Hematopoietic multipotent progenitor cell treated with erythropoietin and hydrocortisone succinate and interleukin-3 and kit ligand, for 6 days (in vitro differentiated cells): ENCODE results near the gene IARS2.
A peak's percentile ranks its signal among the peaks of the same experiment; 100 is the strongest.
"Not testable (repeated sequence)": the region's sequence is repeated elsewhere in the genome, so short reads cannot be mapped to it uniquely, and the experiment has no call there.

Experiments used
- DNase-seq: peaks from one replicate; pipeline ENCODE4 v3.0.0-alpha.2; 2015

IARS2 gene

GRCh38 chr1:220169887-220170286, 76.0 kb downstream of the IARS2 start:
- DNase-seq = not testable (repeated sequence)

DNA sequence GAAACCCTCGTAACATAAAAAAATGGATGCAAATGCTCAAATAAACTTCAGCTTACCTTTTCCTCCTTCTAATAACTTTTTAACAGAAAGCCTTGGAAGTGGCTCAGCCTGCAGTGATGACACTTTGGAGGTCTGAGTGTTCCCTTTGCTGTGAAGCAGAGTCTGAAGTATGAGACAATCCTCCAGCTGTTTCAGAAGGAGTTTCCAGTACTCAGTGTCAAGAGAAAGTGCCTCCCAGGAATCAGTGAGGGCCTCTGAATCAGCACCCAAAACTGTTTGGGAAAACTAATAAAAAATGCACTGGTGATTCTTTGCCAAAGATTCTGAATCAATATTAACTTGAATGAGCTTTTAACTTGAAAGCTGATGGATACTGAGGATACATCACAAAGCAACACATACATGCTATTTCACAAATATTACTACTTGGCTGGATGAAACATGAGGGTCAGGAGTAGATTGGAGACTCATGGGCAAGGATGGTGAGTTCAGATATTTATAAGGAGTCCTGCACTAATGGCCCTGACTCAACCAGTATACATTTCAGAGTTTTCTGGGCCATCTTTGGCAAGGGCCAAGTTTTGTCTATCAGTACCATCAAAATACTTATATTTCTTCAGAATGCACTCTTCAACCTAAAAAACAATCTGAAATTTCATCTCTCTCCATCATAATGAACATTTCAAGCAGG, 77.0 kb downstream of the IARS2 start:
- no peak for DNase-seq

DNA sequence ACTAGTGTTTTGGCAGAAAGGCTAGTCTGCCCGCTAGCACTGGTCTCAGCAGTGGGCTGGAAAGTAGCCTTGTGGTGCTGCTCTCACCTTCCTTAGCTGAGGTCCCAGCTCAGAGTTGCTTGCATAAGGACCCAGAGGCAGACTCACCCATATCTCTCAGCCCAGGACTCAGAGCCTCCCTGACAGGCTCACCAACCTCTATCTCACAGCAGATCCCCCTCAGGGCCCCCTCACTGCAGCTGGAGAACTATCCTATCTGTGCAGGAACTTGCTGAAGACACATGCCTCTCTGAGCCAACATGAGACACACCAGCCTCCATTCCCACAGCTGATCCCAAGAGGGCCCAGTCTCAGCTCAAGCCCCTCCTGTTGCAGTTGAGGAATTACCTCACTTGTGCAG, 82.6 kb downstream of the IARS2 start:
- DNase-seq = peak; percentile 17

DNA sequence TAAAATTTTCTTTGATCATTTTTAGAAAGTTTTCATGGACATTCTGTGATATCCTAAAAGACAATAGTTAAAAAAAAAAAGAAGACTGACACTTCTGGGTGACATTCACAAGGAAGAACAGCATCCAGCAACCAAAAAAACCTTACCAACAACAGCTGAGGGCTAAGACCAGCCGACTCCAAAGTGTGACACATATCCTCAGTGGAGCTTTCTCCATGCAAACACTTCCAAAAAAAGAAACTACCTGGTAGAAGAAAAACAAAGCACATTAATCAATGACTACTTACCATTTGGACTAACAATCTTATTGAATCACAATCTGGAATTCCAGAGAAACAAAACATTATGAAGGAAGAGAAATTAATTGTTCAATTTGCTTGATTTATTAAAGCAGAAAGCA, 88.2 kb downstream of the IARS2 start:
- DNase-seq = no peak

GRCh38 chr1:220182656-220183055, 88.7 kb downstream of the IARS2 start:
- DNase-seq = no peak

GRCh38 chr1:220184506-220184905, 90.6 kb downstream of the IARS2 start:
- no peak for DNase-seq

DNA sequence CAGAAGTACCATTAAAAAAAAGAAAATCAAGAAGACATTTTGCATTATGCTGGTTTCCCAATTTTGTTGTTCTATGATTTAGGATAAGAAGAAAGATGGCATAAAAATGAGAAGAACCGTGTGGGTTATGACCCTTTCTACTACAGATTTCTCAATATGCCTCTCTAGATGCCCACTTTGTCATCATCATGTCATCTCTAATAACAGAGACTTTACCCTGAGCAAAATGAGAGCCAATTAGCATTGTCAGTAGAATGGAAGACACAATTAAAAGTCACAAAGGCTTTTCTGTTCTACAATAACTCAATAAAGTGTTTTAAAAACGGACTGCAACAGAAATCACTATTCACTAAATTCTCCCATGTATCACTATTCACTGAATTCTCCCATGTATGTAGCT, 92.8 kb downstream of the IARS2 start:
- no peak for DNase-seq

GRCh38 chr1:220188538-220188937, 94.6 kb downstream of the IARS2 start:
- DNase-seq = no peak

GRCh38 chr1:220189750-220190347, 95.9 kb downstream of the IARS2 start:
- peak; percentile 75 for DNase-seq

DNA sequence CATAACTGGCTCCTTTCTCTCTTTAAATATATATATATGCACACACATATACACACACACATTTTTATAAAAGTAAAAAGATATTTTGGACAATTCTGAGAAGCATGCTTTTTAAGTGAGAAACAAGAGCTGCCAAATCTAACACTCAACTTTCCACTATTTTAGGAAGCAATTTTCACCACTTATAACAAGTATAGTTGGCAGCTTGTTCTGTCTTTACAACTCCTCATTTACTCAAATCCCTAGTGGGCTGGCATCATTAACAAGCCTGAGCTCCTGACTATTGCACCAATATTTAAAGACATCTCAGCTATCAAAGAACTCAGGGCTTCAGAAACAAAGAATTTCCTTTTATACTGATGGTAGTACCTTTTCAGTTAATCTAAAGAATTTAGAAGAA, 101.8 kb downstream of the IARS2 start:
- DNase-seq = no peak
